NK-92 (cell line): ENCODE data around the gene STAT5A.

ENCODE experiments used
- DNase-seq: peaks from one replicate; lab custom pipeline; 2025; ENCODE audit not compliant: unreplicated experiment; lab: John Stamatoyannopoulos, UW

Gene STAT5A

GRCh38 chr17:42266918-42267766, 21.2 kb upstream of the STAT5A start:
- no peak for DNase-seq

DNA sequence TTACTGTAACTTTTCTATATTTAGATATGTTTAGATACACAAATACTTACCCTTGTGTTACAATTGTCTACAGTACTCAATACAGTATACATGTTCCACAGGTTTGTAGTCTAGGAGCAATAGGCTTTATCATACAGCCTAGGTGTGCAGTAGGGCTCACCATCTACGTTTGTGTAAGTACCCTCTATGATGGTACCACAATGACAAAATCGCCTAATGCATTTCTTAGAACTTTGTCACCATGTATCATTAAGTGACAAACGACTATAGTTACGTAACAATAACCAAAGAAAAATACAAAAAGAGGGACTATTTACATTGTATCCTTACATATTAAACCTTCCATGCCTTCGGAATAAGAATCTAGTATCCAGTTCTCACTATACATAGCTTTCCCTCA, 20.1 kb upstream of the STAT5A start:
- no peak for DNase-seq

GRCh38 chr17:42270170-42270535, 18.1 kb upstream of the STAT5A start:
- no peak for DNase-seq

- DNase-seq: no peak
These were observed 17.7 kb upstream of the STAT5A start for GRCh38 chr17:42270596-42270995.

- DNase-seq: no peak
These were observed 17.1 kb upstream of the STAT5A start for GRCh38 chr17:42271006-42271778.

- no peak for DNase-seq
These were observed 16.6 kb upstream of the STAT5A start for GRCh38 chr17:42271779-42272035.

- no peak for DNase-seq
These were observed 16.0 kb upstream of the STAT5A start for GRCh38 chr17:42272162-42272907.

DNA sequence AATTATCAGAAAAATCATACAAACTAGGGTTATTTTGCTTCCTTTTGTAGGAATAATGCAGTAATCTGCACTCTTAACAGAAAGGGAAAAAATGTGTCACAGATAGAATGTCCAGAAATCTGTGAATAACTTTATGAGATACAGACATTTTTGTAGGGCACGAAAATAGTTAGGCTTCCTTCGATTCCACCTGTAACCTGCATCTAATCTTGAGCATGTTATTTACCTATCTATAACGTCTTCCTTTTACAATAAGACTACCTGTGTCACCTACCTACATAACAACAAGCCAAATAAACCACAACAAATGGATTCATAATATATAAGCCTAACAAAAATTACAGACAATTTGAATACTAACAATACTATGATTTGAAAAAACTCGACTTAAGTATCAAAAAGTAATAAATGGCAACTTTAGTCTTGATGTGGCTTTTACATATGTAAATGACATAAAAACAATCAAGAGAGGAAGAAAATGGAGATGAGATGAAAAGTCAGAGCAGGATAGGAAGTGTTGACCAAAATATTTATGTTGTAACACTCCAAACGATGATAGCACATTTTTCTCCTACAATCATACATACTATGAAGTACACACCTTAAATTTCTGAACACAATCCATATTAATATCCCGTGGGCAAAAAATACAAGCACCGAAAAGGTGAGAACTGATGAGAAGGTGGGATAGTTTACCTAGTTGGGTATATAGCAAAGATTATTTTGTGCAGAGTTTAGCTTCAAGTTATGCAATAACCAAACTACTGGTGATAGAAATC, 14.6 kb upstream of the STAT5A start:
- no peak for DNase-seq

DNA sequence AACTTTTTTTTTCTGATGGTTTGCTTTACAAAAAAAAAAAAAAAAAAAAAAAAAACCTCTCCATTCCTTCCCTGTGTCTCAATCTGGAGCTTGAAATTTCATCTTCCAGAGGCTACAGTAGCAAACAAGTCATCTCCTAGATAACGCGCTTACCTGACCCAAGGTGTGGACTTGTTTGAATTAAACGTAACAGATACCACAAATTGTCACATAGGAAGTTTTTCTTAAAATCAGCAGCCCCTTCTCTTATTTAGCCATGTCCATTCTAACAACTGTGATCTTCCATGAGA, 14.1 kb upstream of the STAT5A start:
- no peak for DNase-seq

DNA sequence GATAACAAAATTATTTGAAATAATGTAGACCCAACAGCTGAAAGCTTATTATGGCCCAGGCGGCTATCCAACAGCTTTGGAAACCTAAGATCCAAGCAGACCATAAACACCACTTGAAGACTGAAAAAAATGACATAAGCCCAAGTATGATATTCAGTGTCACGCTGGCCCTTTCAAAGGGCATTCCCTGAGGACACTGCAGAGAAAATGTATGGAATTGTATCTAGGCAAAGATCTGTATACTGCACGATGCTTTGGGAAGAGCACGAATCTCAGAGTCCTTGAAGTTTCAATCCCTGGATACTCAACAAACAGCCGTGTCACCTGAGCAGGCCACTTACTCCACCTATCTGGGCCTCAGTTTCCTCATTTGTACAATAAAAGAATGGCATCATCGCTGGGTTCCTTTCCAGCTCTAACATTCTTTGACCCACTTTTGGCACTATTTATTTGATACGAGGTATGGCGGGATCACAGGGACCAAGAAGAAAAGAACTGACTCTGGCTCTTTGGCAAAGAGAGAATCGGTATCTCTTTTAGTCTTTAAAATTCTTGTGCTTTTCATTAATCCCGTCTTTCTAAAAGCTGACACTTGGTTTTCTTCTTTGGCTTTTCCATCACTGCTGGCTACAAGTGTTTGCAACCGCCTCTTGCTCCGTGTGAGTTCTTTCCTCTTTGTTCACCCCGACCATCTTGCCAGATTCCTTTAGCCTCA, 13.3 kb upstream of the STAT5A start:
- no peak for DNase-seq

DNA sequence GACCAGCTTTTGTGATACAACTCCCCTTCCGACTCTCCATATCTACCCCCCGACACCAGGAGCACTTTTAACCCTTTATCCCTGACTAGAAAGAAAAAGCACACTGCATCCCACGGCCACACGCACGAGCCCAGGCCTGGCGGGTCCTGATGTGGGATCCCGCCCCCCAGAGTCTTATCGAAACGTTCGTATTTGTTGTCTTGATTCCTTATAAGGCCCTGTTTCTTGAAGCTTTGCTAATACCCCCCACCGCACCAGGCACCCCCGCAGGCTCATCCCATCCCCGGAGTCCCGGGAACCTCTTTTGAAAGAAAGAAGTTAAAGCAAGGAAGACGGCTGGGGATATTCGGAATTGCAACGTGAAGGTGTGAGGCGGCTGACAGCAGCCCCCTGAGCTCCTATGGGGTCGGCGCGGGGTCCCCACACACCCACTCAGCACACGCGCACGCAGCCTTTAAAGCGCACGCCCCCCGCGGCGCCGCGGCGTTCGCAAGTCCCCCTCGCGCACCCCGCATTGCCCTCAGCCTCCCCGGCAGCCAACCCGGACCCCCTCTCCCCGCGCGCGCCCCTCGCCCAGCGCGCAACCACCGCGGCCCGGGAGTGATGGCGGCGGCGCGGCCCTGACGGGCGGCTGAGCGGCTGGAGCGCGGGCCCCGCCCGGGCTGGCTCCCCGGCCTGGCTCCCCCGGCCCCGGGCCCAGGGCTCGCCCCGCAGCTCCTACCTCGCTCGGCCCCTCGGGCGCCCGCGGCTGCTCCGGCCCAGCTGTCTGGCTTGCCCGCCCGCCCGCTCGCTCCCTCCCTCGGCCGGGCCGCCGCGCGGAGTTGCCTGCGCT, 12.6 kb upstream of the STAT5A start:
- DNase-seq: no peak

DNA sequence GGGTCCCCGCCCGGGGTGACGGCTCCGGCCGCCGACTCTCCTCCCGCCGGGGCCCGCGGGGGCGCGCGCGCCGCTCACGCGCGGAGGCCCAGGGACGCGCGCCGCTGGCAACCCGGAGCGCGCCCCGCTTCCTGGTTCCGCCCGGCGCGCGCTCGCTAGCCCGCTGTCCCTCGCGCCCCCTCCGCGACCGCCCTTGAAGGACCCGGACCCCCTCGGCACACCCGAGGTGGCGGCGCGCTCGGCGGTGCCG, 12.0 kb upstream of the STAT5A start, which contains the start of gene STAT5B:
Gene STAT5B, minus strand, starts transcription at position 33 of the 250 bp plus-strand sequence. CDS start 44,264 bp downstream, outside the sequence.
- no peak for DNase-seq

DNA sequence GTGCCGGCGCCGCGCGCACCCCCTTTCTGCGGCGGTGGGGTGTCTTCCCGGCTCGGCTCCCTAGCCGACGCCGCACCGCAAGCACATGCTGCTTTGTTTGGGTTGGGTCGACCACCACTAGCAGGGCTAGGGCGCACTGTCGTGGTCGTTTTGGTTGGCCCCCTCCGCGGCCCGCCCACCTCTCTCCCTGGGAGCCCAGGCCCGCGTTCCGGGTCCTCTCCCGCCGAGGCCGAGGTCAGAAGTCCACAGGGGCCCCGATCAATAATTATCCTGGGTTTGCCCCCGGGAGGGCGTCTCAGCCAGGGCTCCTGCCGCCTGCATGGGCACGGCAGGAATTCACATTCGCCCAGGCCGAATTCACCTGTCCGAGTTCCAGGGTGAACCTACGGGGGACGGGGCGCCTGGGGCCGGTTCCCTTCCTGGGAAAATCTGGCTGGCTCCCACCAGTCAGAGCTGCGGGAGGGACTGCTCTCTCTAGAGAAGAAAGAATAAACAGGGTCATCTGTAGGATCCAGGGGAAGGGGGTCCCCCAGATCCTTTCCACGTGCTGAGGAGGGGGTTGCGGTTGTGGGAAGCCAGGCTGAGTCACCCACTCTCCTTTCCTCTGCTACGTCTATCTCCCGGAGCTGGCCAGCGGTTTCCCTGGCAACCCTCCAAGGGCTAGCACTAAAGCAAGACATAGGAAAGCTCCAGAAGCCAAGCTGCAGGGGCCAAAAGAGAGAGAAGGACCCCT, 11.5 kb upstream of the STAT5A start:
- no peak for DNase-seq

DNA sequence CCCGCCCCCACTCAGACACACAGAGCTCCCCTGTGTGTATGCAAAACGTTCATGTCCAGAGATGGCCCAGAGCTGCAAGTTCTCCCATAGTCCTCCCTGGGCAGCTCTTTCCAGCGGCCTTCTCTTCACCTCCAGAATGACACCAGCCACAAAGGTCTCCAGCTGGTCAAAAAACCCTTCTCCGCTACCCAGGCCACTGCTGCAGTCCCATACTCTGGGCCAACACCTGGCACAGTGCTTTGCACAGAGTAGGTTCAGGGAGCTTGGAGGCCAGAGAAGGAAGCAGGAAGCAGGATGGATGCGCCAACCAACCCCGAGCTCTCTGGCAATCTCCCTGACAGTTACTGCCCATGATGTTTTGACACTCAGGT, 11.0 kb upstream of the STAT5A start:
- no peak for DNase-seq

DNA sequence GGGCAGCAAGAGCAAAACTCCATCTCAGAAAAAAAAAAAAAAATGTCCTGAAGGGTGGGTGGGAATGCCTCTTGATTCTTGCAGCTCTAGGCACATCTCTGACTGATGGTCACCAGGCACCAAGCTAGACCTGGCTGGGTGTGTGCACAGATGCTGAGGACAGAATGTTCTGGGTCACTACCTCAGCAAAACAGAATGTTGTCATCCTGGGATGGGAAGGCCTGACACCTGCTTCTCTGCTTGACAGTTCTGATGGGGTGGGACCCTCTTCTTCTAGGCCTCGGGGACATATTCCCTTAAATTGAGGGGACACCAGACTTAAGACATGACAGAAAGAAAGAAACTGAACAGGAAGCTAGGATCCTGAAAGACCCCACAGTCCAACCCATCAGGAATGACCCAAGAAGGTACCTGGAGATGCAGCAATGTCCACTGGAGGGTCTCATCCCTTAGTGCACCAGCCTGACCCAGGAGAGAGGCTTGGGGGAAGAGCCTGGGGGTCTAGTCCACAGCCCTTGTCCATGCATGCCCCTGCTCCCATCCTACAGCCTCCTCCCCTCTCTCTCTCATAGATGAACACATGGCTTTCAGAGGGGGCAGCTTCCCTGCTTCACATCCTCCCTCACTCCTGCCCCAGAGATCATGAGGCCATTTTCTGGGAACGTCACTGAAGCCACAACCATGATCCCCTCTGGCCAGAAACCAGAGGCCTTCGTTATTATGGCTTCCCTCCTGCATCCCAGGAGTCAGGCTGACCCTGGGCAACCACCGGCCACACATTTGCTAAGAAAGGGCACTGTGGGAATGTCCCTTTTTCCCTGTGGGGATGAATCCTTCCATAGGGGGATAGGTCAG, 8.3 kb upstream of the STAT5A start:
- no peak for DNase-seq

- no peak for DNase-seq
These were observed 6.7 kb upstream of the STAT5A start for GRCh38 chr17:42281571-42282096.

GRCh38 chr17:42282478-42283080, 5.7 kb upstream of the STAT5A start:
- no peak for DNase-seq
